ENCODE results near the gene KIAA0319L.

GRCh38 chr1:35595684-35596083, 38.5 kb upstream of the KIAA0319L start:
- TF ChIP-seq EZH2phosphoT487 (IDR thresholded peaks at IDR 0.05; ENCODE audit: insufficient read depth, low read depth) (no peak), EZH2 (IDR thresholded peaks at IDR 0.05; ENCODE audit: insufficient read depth, poor library complexity, severe bottlenecking) (no peak)
